ENCODE data around the gene AGTRAP. TPM values are rescaled to one million over a fixed set of nuclear protein-coding genes. Genes with fewer than 3 reads are reported as not detected.

Gene AGTRAP
- total RNA-seq, 1 experiment from 2014 or later: 77.7 TPM

GRCh38 chr1:11748294-11749202 is 12.6 kb downstream of the AGTRAP start:
- ChIA-PET CTCF (no interaction called here), POLR2A (ENCODE audit: unreplicated experiment) (no interaction called here)
- no peaks in the 10 kb centered on the region for H3K79me2 ChIP-seq (ENCODE audit: low read depth)
- H3K27ac ChIP-seq: no peak overlapping the region
- no peaks in the 10 kb centered on the region for H3K4me1 ChIP-seq (replicated peaks; ENCODE audit: insufficient read depth)
- H4K20me1 ChIP-seq (ENCODE audit: insufficient read depth): no peaks in the 10 kb centered on the region
- H3K9me3 ChIP-seq (ENCODE audit: insufficient read depth, low read depth): no peaks in the 10 kb centered on the region
- no peaks in the 10 kb centered on the region for H3F3A ChIP-seq (ENCODE audit: insufficient read depth, low read depth)
- H2AFZ ChIP-seq: no peak overlapping the region
- intact Hi-C loops (cut with micrococcal nuclease; ENCODE audit: unreplicated experiment): no loop called here
- H3K27me3 ChIP-seq (ENCODE audit: insufficient read depth, low read depth): no peaks in the 10 kb centered on the region
- H3K9me2 ChIP-seq (ENCODE audit: insufficient read depth): no peaks in the 10 kb centered on the region
- H3K4me3 ChIP-seq: no peak overlapping the region
- H3K4me2 ChIP-seq: no peak overlapping the region
- TF ChIP-seq CTCF (conservative IDR thresholded peaks at IDR 0.05) (no peak), EZH2 (IDR thresholded peaks at IDR 0.05; ENCODE audit: low read depth) (no peak)
- BruUV-seq (replicated peaks): no TSS peak
- H3K36me3 ChIP-seq (ENCODE audit: low read depth): no peaks in the 10 kb centered on the region
- no peak for DNase-seq

- H3K36me3 ChIP-seq (ENCODE audit: low read depth): no peaks in the 10 kb centered on the region
- no peak overlapping the region for H3K4me2 ChIP-seq
- H2AFZ ChIP-seq: no peak overlapping the region
- CTCF ChIA-PET: no interaction called here
- no peaks in the 10 kb centered on the region for H3K9me3 ChIP-seq (ENCODE audit: insufficient read depth, low read depth)
- no peaks in the 10 kb centered on the region for H3F3A ChIP-seq (ENCODE audit: insufficient read depth, low read depth)
- intact Hi-C loops (cut with micrococcal nuclease; ENCODE audit: unreplicated experiment): no loop called here
- POLR2A ChIA-PET (ENCODE audit: unreplicated experiment): no interaction called here
- no peak overlapping the region for H3K4me3 ChIP-seq
- H3K4me1 ChIP-seq (replicated peaks; ENCODE audit: insufficient read depth): no peaks in the 10 kb centered on the region
- no peaks in the 10 kb centered on the region for H4K20me1 ChIP-seq (ENCODE audit: insufficient read depth)
- no peak for TF ChIP-seq EZH2 (IDR thresholded peaks at IDR 0.05; ENCODE audit: low read depth)
- TF ChIP-seq CTCF (conservative IDR thresholded peaks at IDR 0.05): no peak
- no TSS peak for BruUV-seq (replicated peaks)
- H3K27ac ChIP-seq: no peak overlapping the region
- H3K79me2 ChIP-seq (ENCODE audit: low read depth): no peaks in the 10 kb centered on the region
- H3K9me2 ChIP-seq (ENCODE audit: insufficient read depth): no peaks in the 10 kb centered on the region
- no peaks in the 10 kb centered on the region for H3K27me3 ChIP-seq (ENCODE audit: insufficient read depth, low read depth)
- peak in 1 of 2 experiments; percentile 21 for DNase-seq
These were observed 13.3 kb downstream of the AGTRAP start for GRCh38 chr1:11749203-11749689.

GRCh38 chr1:11749996-11750395 is 14.1 kb downstream of the AGTRAP start:
- Histone ChIP-seq H3K4me3 (no peak overlapping the region), H3K36me3 (ENCODE audit: low read depth) (no peaks in the 10 kb centered on the region), H3K4me2 (no peak overlapping the region), H3K9me3 (ENCODE audit: insufficient read depth, low read depth) (no peaks in the 10 kb centered on the region), H3F3A (ENCODE audit: insufficient read depth, low read depth) (no peaks in the 10 kb centered on the region), H3K4me1 (replicated peaks; ENCODE audit: insufficient read depth) (no peaks in the 10 kb centered on the region), H3K27me3 (ENCODE audit: insufficient read depth, low read depth) (no peaks in the 10 kb centered on the region), H4K20me1 (ENCODE audit: insufficient read depth) (no peaks in the 10 kb centered on the region), H3K79me2 (ENCODE audit: low read depth) (no peaks in the 10 kb centered on the region), H3K27ac (no peak overlapping the region), H2AFZ (no peak overlapping the region), H3K9me2 (ENCODE audit: insufficient read depth) (no peaks in the 10 kb centered on the region)
- POLR2A ChIA-PET (ENCODE audit: unreplicated experiment): no interaction called here
- no peak for DNase-seq
- intact Hi-C loops (cut with micrococcal nuclease; ENCODE audit: unreplicated experiment): no loop called here
- TF ChIP-seq CTCF (conservative IDR thresholded peaks at IDR 0.05) (no peak), EZH2 (IDR thresholded peaks at IDR 0.05; ENCODE audit: low read depth) (no peak)
- BruUV-seq (replicated peaks): no TSS peak
- CTCF ChIA-PET: no interaction called here

Data from PC-9 (cell line).